Measurements from ENCODE around the gene HCST. TPM values are rescaled to one million over a fixed set of nuclear protein-coding genes. Genes with fewer than 3 reads are reported as not detected.

The HCST gene
- total and polyA plus RNA-seq, 2 of the 4 experiments (the other 2 are of a cell fraction), result 1.5 TPM; not detected in 1

- in situ Hi-C loops (cut with MboI; ENCODE audit: low sequenced_read_pairs), result no loop called here
- ChIA-PET POLR2A (ENCODE audit: unreplicated experiment) (interaction anchor here (0.6 kb wide), 1 partner anchor 117 kb away, joined by 18 read pairs; no protein-coding TSS in a partner anchor), CTCF (no interaction called here)
- no peak overlapping the region for H3K4me2 ChIP-seq (ENCODE audit: low read depth, low read length)
- H2BK120ac ChIP-seq (ENCODE audit: low read depth, low read length), result no peak overlapping the region
- H4K20me1 ChIP-seq (ENCODE audit: insufficient read depth, low read length), result peaks cover 5% of the 10 kb centered on the region
- H3K79me1 ChIP-seq (ENCODE audit: low read depth in 1 of 2, low read length in 2 of 2), result no peaks in the 10 kb centered on the region
- ATAC-seq (ENCODE audit: low read depth), result no peak
- no peak overlapping the region for H3K56ac ChIP-seq (ENCODE audit: extremely low read depth, insufficient read depth, low read length)
- H3K9ac ChIP-seq (ENCODE audit: low read depth, low read length), result no peak overlapping the region
- no peak overlapping the region for H3K4ac ChIP-seq (ENCODE audit: low read depth, low read length)
- no peak overlapping the region for H4K91ac ChIP-seq (ENCODE audit: insufficient read depth, low read depth, low read length)
- WGBS, 2 experiments (ENCODE audit: extremely low coverage in 2 of 2, insufficient read length in 1 of 2), result 44% methylated on average over 6 of the region's 23 CpGs; no CpG with 5 or more reads in 1 of the 2 experiments
- DNase-seq, result no peak
- no peak overlapping the region for H3K27ac ChIP-seq (ENCODE audit: insufficient read depth, low read length)
- BruUV-seq (replicated peaks), result no TSS peak
- no peak overlapping the region for H3K14ac ChIP-seq (replicated peaks; ENCODE audit: low read depth, low read length)
- no peaks in the 10 kb centered on the region for H3K4me1 ChIP-seq (ENCODE audit: control insufficient read depth, insufficient read depth, low read length)
- no peak overlapping the region for H3K4me3 ChIP-seq (ENCODE audit: insufficient read depth, low read depth, low read length)
- H3K23ac ChIP-seq (ENCODE audit: low read depth, low read length), result no peak overlapping the region
- no peak for TF ChIP-seq SMC3 (IDR thresholded peaks at IDR 0.05; ENCODE audit: low read depth, low read length)
- TF ChIP-seq RFX5 (IDR thresholded peaks at IDR 0.05; ENCODE audit: low read depth, low read length), result no peak
- no peak for TF ChIP-seq RAD21 (IDR thresholded peaks at IDR 0.05; ENCODE audit: low read length)
- TF ChIP-seq, protein P1, sequence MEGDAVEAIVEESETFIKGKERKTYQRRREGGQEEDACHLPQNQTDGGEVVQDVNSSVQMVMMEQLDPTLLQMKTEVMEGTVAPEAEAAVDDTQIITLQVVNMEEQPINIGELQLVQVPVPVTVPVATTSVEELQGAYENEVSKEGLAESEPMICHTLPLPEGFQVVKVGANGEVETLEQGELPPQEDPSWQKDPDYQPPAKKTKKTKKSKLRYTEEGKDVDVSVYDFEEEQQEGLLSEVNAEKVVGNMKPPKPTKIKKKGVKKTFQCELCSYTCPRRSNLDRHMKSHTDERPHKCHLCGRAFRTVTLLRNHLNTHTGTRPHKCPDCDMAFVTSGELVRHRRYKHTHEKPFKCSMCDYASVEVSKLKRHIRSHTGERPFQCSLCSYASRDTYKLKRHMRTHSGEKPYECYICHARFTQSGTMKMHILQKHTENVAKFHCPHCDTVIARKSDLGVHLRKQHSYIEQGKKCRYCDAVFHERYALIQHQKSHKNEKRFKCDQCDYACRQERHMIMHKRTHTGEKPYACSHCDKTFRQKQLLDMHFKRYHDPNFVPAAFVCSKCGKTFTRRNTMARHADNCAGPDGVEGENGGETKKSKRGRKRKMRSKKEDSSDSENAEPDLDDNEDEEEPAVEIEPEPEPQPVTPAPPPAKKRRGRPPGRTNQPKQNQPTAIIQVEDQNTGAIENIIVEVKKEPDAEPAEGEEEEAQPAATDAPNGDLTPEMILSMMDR (conservative IDR thresholded peaks at IDR 0.05; ENCODE audit: low read depth, low read length), result no peak
- no peak overlapping the region for H2BK20ac ChIP-seq (ENCODE audit: low read depth, low read length)
- no peak overlapping the region for H2AK5ac ChIP-seq (ENCODE audit: low read depth, low read length)
- no peak overlapping the region for H2BK5ac ChIP-seq (ENCODE audit: low read depth, low read length, poor library complexity, severe bottlenecking)
- no peak overlapping the region for H4K8ac ChIP-seq (ENCODE audit: low read depth in 2 of 2, low read length in 2 of 2)
- intact Hi-C loops (cut with micrococcal nuclease), result no loop called here
- no peak overlapping the region for H3K18ac ChIP-seq (ENCODE audit: low read depth, low read length)
- no peaks in the 10 kb centered on the region for H3K9me1 ChIP-seq (ENCODE audit: insufficient read depth, low read length)
- no peak overlapping the region for H2BK15ac ChIP-seq (ENCODE audit: low read depth, low read length)
- no peaks in the 10 kb centered on the region for H3K27me3 ChIP-seq (ENCODE audit: control insufficient read depth, insufficient read depth, low read length)
- no peak overlapping the region for H2AK9ac ChIP-seq (replicated peaks; ENCODE audit: low read depth, low read length, poor library complexity)
- no peak overlapping the region for H2AFZ ChIP-seq (replicated peaks; ENCODE audit: low read length, poor library complexity)
- no peak overlapping the region for H4K5ac ChIP-seq (ENCODE audit: low read depth, low read length)
- dilution Hi-C loops (cut with HindIII; ENCODE audit: low sequenced_read_pairs, unreplicated experiment), result no loop called here
- H3K9me3 ChIP-seq (ENCODE audit: control insufficient read depth, insufficient read depth, low read length), result no peaks in the 10 kb centered on the region
- no peaks in the 10 kb centered on the region for H3K36me3 ChIP-seq (ENCODE audit: control insufficient read depth, insufficient read depth, low read length)
Measured at GRCh38 chr19:35879068-35879467, 23.3 kb upstream of the HCST start.

All from IMR-90 (cell line).